Measurements from ENCODE around the gene METTL16.

Gene METTL16

DNA sequence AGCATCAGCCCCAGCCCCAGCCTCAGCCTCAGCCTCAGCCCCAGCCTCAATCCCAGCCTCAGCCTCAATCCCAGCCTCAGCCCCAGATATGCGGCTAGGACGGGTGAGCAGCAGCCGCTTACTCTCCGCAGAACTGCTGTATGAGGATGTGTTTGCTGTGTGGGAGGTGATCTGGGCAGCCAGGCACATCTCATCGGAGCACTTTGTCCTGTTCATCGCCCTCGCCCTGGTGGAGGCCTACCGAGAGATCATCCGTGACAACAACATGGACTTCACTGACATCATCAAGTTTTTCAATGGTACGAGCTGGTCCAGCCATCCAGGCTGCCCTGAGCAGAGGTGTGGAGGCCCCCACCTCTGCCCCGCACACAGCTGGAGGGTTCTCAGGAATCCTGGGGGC, 132.8 kb downstream of the METTL16 start:
- DNase-seq = no peak

DNA sequence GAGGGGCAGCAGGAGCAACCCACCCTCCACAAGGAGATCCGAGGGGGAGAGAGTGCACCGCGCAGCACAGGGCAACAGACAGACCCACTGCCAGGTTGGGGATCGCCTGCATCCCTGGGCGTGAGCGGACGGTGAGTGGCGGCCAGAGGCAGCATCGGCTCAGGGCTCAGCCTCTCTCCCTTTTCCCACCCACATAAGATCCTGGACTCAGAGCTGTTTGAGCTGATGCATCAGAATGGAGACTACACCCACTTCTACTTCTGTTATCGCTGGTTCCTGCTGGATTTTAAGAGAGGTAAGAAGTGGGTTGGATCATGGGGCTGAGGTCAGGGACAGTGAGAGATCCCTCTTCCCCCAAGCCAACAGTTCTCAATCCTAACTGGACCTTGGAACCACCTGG, 134.0 kb downstream of the METTL16 start:
- no peak for DNase-seq

DNA sequence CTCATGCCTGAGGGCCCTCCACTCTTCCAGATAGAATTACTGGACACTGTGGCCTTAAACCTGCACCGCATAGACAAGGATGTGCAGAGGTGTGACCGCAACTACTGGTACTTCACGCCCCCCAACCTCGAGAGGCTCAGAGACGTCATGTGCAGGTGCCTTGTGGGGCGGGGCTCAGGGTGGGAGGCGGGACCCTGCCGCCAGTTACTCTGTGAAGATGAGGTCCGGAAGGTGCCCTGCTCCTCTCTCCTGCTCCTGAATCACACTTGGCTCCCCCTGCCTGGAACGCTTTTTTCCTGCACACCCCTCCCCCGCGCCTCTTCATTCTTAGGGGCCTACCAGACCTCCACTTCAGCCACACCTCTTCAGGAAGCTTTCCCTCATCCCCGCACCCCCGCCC, 135.6 kb downstream of the METTL16 start:
- DNase-seq = no peak

DNA sequence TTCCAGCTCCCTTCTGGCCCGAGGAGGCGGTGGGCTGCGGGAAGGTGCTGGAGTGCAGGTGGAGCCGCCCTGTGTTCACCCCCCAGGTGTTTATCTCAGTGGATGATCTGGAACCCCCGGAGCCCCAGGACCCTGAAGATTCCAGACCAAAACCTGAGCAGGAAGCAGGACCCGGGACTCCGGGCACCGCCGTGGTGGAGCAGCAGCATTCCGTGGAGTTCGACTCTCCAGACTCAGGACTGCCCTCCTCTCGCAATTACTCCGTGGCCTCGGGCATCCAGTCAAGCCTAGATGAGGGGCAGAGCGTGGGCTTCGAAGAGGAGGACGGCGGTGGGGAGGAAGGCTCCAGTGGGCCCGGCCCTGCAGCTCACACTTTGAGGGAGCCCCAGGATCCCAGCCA, 136.3 kb downstream of the METTL16 start:
- DNase-seq = no peak

DNA sequence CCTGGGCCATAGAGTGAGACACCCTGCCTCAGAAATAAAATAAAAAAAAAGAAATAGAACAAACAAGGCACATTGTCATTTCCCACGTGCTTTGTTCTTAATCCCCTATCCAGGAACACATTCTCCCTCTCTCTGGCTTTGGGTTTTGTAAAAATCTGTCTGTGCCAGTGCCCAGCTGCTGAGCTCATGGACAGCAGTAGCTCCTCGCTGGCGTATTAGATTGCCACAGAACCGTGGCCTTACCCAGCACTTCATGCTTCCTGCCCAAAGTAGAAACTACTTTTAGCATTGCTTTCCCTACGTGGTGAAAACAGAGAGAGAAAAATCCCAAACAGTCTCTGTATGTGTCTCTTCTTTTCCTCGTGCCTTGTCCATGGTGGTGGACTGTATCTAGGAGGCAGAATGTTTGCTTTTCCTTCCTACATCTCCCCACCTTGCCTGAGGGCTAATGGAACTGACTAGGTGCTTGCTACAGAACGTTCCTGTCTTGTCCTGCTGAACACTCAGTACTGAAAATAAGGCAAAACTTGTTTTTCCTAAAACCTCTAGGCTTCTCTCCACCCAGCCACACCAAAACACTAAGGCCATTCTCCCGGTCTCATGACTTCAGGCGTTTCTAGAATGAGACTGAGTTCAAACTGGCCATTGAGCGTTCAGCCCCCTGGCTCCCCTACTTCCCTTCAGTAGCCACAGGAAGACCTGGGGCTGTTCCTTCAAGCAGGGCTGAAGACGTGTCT, 137.0 kb downstream of the METTL16 start:
- DNase-seq = no peak

DNA sequence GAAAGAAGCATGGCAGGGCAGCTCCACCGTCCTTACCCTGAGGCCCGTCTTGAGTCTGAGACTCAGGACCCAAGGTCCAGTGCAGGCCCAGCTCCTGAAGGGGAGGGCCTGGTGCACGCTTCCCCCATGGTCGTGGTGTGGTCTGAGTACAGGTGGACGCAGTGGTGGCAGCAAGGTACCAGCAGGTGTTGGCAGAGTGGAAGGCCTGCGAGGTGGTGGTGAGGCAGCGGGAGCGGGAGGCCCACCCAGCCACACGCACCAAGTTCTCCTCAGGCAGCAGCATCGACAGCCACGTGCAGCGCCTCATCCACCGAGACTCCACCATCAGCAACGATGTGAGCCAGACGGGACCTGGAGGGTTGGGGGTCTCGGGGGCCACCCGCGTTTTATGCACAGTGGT, 138.5 kb downstream of the METTL16 start:
- no peak for DNase-seq

DNA sequence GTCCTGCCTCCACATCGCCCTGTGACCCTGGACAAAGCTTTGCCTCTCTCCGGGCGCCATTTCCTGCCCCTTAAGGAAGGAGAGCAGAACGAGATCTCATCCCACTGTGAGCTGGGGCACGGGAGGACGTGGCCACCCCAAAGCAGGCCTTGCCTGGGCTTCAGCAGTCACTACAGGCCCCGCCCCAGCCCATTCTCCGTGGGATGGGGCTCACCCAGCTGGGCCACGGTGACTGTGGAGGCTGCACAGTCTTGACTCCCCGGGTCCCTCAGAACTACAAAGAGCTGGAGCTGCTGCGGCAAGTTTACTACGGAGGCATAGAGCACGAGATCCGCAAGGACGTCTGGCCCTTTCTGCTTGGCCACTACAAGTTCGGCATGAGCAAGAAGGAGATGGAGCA, 139.0 kb downstream of the METTL16 start:
- DNase-seq = no peak

DNA sequence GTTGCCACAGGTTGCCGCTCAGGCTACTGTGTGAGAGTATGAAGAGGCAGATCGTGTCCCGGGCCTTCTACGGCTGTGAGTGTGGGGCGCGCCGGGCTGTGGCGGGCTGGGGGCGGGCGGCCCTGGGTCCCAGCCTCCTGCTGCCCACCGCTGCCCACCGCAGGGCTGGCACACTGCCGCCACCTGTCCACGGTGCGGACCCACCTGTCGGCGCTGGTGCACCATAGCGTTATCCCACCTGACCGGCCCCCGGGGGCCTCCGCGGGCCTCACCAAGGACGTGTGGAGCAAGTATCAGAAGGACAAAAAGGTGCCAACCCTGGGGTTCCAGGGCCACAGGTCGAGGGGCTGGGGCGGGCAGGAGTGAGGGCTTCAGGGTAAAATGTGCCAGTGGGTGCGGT, 139.5 kb downstream of the METTL16 start:
- DNase-seq = no peak

DNA sequence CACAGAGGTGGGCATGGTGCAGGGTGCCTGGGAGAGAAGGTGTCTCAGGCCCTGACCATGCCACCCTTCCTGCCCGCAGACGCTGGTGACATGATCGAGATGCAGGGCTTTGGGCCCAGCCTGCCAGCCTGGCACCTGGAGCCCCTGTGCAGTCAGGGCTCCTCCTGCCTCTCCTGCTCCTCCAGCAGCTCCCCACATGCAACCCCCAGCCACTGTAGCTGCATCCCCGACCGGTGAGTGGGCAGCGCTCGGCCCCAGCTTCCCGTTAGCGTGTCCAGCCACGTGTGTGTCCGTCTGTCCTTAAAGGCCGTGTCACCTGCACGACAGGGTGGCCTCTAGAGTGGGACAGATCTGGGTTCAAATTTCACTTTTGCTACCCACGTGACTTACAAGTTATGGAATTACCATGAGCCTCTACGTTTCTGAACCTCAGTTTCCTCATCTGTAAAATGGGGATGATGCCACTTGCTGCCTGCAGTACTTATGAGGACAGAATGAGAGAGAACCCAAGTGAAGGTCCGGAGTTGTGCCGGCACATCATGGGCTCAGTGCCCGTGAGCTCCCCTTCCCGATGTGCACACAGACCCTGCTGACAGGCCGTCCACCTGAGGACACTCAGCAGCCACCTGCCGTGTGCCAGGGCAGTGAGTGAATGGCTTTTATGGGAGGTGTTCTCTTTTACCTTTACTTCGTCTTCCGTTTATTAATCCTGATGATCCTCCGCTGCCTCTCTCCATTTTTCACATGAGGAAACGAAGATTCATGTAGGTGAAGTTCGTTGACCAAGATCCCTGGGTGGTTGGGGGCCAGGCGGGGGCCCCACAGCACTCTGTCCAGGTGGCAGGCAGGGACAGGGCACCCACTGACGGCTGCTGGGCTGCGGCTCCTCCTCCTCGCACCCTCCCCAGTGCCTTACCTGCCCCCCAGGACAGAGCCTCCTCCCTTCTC, 140.2 kb downstream of the METTL16 start:
- no peak for DNase-seq

DNA sequence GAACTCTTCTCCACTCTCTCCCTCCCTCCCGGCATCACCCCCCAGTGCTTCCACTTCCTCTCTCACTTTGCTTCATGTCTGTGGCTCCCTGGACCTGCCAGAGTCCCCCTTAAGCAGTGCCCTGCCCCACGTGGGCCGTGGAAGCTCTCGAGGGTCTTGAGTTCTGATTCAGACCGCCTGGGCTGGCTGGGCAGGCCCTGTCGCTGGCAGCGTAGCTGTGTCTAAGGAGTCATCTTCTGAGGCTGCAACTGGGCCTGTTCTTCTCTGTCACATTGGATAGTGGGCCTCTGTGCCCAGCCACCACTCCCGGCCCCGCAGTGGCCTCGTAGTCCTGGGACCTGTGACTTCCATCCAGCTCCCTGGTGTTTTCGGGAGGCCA, 141.5 kb downstream of the METTL16 start:
- DNase-seq = no peak

DNA sequence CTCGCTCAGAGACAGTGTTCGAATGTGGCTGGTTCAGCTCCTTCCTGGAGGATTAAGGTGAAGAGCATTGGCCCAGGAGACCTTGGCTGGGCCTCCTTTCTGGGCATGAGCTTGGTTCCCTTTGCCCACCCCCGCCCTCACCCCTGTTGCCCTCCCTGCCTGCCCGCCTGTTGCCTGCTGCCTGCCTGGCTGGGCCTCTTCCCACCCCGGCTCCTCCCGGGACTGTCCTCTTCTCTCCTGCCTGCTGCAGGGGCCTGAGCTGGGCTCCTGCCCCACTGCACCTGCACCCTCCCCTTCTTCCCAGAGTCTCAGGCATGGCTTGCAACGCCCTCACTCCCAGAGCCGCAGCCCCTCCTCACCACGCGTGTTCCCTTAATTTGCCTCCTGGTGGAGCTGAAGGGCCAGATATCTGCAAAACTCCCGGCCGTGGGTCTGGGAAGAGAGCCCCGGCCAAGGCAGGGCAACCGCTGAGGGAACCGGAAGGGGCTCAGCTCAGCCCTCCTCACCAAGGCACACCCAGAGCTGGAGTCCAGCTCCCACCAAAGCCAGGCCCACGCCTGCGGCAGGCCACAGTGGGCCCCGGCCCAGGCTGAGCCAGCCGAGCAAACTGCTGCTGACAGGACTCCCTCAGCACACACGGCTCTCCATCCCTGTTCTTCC, 142.0 kb downstream of the METTL16 start:
- DNase-seq = no peak

DNA sequence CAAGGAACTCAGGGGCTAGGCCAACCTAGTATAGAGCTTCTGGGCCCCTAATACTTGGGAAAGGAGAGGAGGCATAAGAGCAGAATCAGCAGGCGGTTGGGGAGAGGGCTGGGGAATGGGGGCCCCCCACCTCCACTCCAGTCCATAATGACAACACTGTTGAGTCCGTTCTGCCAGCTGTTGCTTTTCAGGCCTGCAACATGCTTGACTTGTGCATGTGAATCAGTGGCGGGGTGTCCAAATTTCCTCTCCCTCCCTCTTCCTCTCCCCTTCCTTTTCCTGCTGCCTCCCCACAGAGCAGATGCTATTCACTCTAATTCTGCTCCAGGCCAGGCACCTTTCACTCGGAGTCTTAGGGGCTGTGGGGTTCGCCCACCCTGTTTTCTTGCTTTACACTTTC, 142.6 kb downstream of the METTL16 start:
- no peak for DNase-seq

DNA sequence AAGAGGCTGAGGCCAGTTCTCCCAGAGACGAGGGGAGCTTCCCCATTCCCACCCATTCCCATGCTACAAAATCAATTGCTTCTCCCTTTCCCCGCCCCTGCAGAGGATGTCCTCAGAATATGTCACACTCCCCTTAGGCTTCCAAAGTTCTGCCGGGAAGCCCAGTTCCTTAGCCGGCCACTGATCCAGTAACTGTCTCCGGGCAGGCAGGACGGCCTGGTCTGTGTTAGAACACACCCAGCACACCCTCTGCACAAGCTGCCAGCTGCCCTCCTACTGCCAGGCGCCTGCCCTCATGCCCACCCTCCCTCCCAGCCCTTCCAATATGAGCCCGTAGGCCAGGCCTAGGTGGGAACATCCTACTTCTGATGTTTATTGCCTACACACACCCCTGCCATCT, 143.3 kb downstream of the METTL16 start:
- no peak for DNase-seq

DNA sequence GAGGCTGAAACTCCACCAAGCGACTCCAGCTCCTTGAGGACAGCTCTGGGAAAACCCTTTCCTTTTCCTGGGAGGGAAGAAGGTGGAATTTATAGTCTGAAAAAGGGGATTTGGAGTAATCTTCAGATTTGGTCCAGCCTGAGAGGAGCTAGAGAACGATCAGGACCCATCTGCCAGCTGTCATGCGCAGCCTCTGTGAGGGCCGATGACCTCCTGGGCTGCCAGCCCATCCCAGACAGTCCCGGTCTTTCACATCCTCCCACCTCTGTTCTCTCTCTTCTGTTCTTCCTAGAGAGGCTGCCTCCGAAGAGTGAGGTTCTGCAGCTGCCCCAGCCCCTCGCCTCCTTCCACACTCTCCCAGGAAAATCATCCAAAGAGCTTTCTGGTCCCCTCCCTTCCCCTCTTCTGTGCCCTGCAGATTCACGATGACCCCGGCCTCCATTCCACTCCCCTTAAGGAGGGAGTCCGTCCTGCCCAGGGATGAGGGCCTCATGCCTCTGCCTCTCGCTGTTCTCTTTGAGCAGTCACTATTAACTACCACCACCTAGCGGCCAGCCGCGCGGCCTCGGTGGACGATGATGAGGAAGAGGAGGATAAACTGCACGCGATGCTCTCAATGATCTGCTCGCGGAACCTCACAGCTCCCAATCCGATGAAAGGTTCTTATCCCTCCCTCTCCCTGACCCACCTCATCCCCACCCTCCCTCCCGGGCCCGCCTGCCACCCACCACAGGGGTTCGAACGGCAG, 144.8 kb downstream of the METTL16 start:
- DNase-seq = no peak
